ENCODE results near the gene TAPBP. TPM values are rescaled to one million over a fixed set of nuclear protein-coding genes. Genes with fewer than 3 reads are reported as not detected.

The TAPBP gene
- total RNA-seq, 1 experiment from 2014 or later = 80.1 TPM

DNA sequence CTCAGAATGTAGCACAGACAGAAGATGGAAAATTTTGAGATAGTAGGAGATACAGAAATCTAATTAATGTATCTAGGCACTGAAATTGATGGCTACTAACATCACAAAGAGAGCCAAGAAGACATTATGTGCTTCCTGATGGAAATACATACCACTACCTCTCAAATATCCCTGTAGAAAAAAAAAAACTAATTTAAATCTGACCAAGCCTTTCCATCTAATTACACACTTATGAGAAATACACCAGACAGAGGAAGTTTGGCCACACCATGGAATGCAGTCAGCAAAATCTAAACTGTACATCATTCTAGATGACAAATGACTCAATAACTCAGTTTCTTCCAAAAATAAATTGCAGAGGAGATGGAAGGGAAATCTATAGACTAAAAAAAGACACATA, 61.1 kb downstream of the TAPBP start:
- Histone ChIP-seq H3K9ac (ENCODE audit: low read length) (no peak overlapping the region), H4K20me1 (ENCODE audit: insufficient read depth) (no peaks in the 10 kb centered on the region), H2AFZ (ENCODE audit: low read depth, low read length, poor library complexity, severe bottlenecking) (no peak overlapping the region), H3K4me2 (ENCODE audit: low read length) (no peak overlapping the region), H3K4me1 (ENCODE audit: control insufficient read depth in 1 of 2, insufficient read depth in 2 of 2, low read length in 2 of 2) (peaks cover 30 to 53% of the 10 kb centered on the region in 2 experiments), H3K9me3 (ENCODE audit: control insufficient read depth in 1 of 2, insufficient read depth in 1 of 2, low read depth in 1 of 2, low read length in 2 of 2) (no peaks in the 10 kb centered on the region), H3K27ac (ENCODE audit: low read depth, low read length) (no peak overlapping the region), H3K27me3 (ENCODE audit: insufficient read depth, low read length) (no peaks in the 10 kb centered on the region), H3K79me2 (ENCODE audit: insufficient read depth, low read length) (no peaks in the 10 kb centered on the region), H3K4me3 (replicated peaks in 1 of 2; ENCODE audit: low read depth in 1 of 2, low read length in 2 of 2) (no peak overlapping the region), H3K36me3 (ENCODE audit: control insufficient read depth in 1 of 2, insufficient read depth in 2 of 2, low read length in 2 of 2) (no peaks in the 10 kb centered on the region), H3K9me2 (ENCODE audit: insufficient read depth) (no peaks in the 10 kb centered on the region)
- no peak for DNase-seq (ENCODE audit: low read depth, low spot score)
- intact Hi-C loops (cut with micrococcal nuclease) = no loop called here
- ChIA-PET RAD21 (ENCODE audit: low non-redundant PET in 1 of 2, low total read pairs in 2 of 2, uncharacterized antibody in 2 of 2, unreplicated experiment in 2 of 2) (no interaction called here), POLR2A (no interaction called here), CTCF (no interaction called here)
- ATAC-seq = no peak
- BruUV-seq (replicated peaks) = no TSS peak
- no peak for TF ChIP-seq EZH2 (IDR thresholded peaks at IDR 0.05)
- TF ChIP-seq SRF (IDR thresholded peaks at IDR 0.05; ENCODE audit: low read depth) = no peak
- TF ChIP-seq SP1 (IDR thresholded peaks at IDR 0.05; ENCODE audit: low read depth) = no peak
- TF ChIP-seq FOSL1 (IDR thresholded peaks at IDR 0.05; ENCODE audit: low read depth) = no peak
- TF ChIP-seq ELF1 (IDR thresholded peaks at IDR 0.05; ENCODE audit: borderline replicate concordance, low read depth) = no peak
- no peak for TF ChIP-seq POLR2A (IDR thresholded peaks at IDR 0.05; ENCODE audit: borderline replicate concordance, extremely low read depth, insufficient read depth, insufficient read length)
- no peak for TF ChIP-seq EGR1 (IDR thresholded peaks at IDR 0.05; ENCODE audit: low read depth)
- TF ChIP-seq POLR2AphosphoS5 (IDR thresholded peaks at IDR 0.05; ENCODE audit: low read depth, low read length) = no peak
- no peak for TF ChIP-seq TCF7L2 (IDR thresholded peaks at IDR 0.05; ENCODE audit: borderline replicate concordance, extremely low read depth, insufficient read depth, insufficient read length)
- TF ChIP-seq CBX3 (IDR thresholded peaks at IDR 0.05; ENCODE audit: low read depth) = no peak
- TF ChIP-seq, protein P1, sequence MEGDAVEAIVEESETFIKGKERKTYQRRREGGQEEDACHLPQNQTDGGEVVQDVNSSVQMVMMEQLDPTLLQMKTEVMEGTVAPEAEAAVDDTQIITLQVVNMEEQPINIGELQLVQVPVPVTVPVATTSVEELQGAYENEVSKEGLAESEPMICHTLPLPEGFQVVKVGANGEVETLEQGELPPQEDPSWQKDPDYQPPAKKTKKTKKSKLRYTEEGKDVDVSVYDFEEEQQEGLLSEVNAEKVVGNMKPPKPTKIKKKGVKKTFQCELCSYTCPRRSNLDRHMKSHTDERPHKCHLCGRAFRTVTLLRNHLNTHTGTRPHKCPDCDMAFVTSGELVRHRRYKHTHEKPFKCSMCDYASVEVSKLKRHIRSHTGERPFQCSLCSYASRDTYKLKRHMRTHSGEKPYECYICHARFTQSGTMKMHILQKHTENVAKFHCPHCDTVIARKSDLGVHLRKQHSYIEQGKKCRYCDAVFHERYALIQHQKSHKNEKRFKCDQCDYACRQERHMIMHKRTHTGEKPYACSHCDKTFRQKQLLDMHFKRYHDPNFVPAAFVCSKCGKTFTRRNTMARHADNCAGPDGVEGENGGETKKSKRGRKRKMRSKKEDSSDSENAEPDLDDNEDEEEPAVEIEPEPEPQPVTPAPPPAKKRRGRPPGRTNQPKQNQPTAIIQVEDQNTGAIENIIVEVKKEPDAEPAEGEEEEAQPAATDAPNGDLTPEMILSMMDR (IDR thresholded peaks at IDR 0.05 in 2 of 3, conservative IDR thresholded peaks at IDR 0.05 in 1 of 3; ENCODE audit: borderline replicate concordance in 1 of 3, insufficient read depth in 1 of 3, low read depth in 2 of 3, low read length in 2 of 3) = no peak
- TF ChIP-seq CEBPB (IDR thresholded peaks at IDR 0.05; ENCODE audit: low read depth) = no peak
- no peak for TF ChIP-seq RAD21 (IDR thresholded peaks at IDR 0.05; ENCODE audit: low read depth)
- no peak for TF ChIP-seq EZH2phosphoT487 (IDR thresholded peaks at IDR 0.05; ENCODE audit: borderline replicate concordance)
- no peak for TF ChIP-seq ZNF274 (IDR thresholded peaks at IDR 0.05; ENCODE audit: low read depth, low read length)
- TF ChIP-seq, protein P2, sequence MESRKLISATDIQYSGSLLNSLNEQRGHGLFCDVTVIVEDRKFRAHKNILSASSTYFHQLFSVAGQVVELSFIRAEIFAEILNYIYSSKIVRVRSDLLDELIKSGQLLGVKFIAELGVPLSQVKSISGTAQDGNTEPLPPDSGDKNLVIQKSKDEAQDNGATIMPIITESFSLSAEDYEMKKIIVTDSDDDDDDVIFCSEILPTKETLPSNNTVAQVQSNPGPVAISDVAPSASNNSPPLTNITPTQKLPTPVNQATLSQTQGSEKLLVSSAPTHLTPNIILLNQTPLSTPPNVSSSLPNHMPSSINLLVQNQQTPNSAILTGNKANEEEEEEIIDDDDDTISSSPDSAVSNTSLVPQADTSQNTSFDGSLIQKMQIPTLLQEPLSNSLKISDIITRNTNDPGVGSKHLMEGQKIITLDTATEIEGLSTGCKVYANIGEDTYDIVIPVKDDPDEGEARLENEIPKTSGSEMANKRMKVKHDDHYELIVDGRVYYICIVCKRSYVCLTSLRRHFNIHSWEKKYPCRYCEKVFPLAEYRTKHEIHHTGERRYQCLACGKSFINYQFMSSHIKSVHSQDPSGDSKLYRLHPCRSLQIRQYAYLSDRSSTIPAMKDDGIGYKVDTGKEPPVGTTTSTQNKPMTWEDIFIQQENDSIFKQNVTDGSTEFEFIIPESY (IDR thresholded peaks at IDR 0.05; ENCODE audit: extremely low read depth, insufficient replicate concordance, low read length) = no peak
- TF ChIP-seq, protein P3, sequence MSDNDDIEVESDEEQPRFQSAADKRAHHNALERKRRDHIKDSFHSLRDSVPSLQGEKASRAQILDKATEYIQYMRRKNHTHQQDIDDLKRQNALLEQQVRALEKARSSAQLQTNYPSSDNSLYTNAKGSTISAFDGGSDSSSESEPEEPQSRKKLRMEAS (IDR thresholded peaks at IDR 0.05) = no peak
- no peak for TF ChIP-seq ZFX (IDR thresholded peaks at IDR 0.05)
- TF ChIP-seq, protein P4, sequence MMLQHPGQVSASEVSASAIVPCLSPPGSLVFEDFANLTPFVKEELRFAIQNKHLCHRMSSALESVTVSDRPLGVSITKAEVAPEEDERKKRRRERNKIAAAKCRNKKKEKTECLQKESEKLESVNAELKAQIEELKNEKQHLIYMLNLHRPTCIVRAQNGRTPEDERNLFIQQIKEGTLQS (IDR thresholded peaks at IDR 0.05) = no peak

All from HCT116 (cell line).